Large intestine (tissue), 3 donors: Measurements from ENCODE around the gene RCOR3. TPM values are rescaled to one million over a fixed set of nuclear protein-coding genes. Genes with fewer than 3 reads are reported as not detected.

Source experiments
- DNase-seq, 2 donors: peaks; one replicate each; pipeline versions ENCODE4 v3.0.0 to v3.0.0-alpha.2; 2013
- H3K27ac ChIP-seq: one replicate; pipeline ENCODE4 v1.5.1; 2013; ENCODE audit warnings: low read length
- H3K27me3 ChIP-seq: 2 replicates; pipeline ENCODE4 v1.6.1; 2013; ENCODE audit warnings: low read length; ENCODE audit not compliant: control insufficient read depth, insufficient read depth
- H3K36me3 ChIP-seq: 2 replicates; pipeline ENCODE4 v1.6.1; 2013; ENCODE audit warnings: low read length; ENCODE audit not compliant: control insufficient read depth, insufficient read depth
- H3K4me1 ChIP-seq: one replicate; pipeline ENCODE4 v1.6.1; 2013; ENCODE audit warnings: low read length; ENCODE audit not compliant: control insufficient read depth, insufficient read depth
- H3K4me3 ChIP-seq: one replicate; pipeline ENCODE4 v1.5.1; 2013; ENCODE audit warnings: low read length
- H3K9me3 ChIP-seq: one replicate; pipeline ENCODE4 v1.6.1; 2013; ENCODE audit warnings: mild to moderate bottlenecking, low read depth, low read length, moderate library complexity; ENCODE audit not compliant: control insufficient read depth
- WGBS: methylation state at CpG from one replicate; pipeline ENCODE4 v1.1.5; 2013; ENCODE audit warnings: low lambda C conversion rate; ENCODE audit not compliant: insufficient coverage; 5-methylcytosine and 5-hydroxymethylcytosine counted together
- polyA plus RNA-seq: library from polyadenylated mRNA; unstranded; fragments of 120-200 nt; gene quantifications from one replicate; pipeline ENCODE4 v1.2.1, GENCODE V29; 2013

RCOR3 gene
- polyA plus RNA-seq, 1 donor = 70.0 TPM

- no peaks in the 10 kb centered on the region for H3K36me3 ChIP-seq
- H3K27ac ChIP-seq = no peak overlapping the region
- peaks cover 18% of the 10 kb centered on the region for H3K4me1 ChIP-seq
- H3K4me3 ChIP-seq = no peak overlapping the region
- no peak for DNase-seq
- no peaks in the 10 kb centered on the region for H3K27me3 ChIP-seq
- 100% methylated on average over 1 of the region's 3 CpGs for WGBS
- no peaks in the 10 kb centered on the region for H3K9me3 ChIP-seq
Measured at GRCh38 chr1:211331011-211331709, 72.0 kb downstream of the RCOR3 start.

- H3K36me3 ChIP-seq = no peaks in the 10 kb centered on the region
- peak in 1 of 2 donors; percentile 27 for DNase-seq
- H3K9me3 ChIP-seq = no peaks in the 10 kb centered on the region
- H3K27ac ChIP-seq = no peak overlapping the region
- no peaks in the 10 kb centered on the region for H3K27me3 ChIP-seq
- H3K4me3 ChIP-seq = no peak overlapping the region
- H3K4me1 ChIP-seq = peaks cover 17% of the 10 kb centered on the region
- WGBS = no CpG with 5 or more reads among the region's 3 CpGs
Measured at GRCh38 chr1:211332036-211332616, 73.0 kb downstream of the RCOR3 start.

- Histone ChIP-seq H3K27me3 (no peaks in the 10 kb centered on the region), H3K4me1 (peaks cover 17% of the 10 kb centered on the region), H3K36me3 (no peaks in the 10 kb centered on the region), H3K4me3 (no peak overlapping the region), H3K9me3 (no peaks in the 10 kb centered on the region), H3K27ac (no peak overlapping the region)
- WGBS = 100% methylated on average over 1 of the region's 2 CpGs
- DNase-seq = no peak
Measured at GRCh38 chr1:211332830-211333229, 73.7 kb downstream of the RCOR3 start.

- peak in 1 of 2 donors; percentile 55 for DNase-seq
- WGBS = no CpG with 5 or more reads among the region's 1 CpG
Measured at GRCh38 chr1:211333906-211334305, 74.7 kb downstream of the RCOR3 start.

GRCh38 chr1:211334986-211335385, 75.8 kb downstream of the RCOR3 start:
- Histone ChIP-seq H3K4me3 (no peak overlapping the region), H3K27me3 (no peaks in the 10 kb centered on the region), H3K36me3 (no peaks in the 10 kb centered on the region), H3K4me1 (peaks cover 13% of the 10 kb centered on the region), H3K9me3 (no peaks in the 10 kb centered on the region), H3K27ac (no peak overlapping the region)
- DNase-seq = no peak
- WGBS = 100% methylated on average over 1 of the region's 4 CpGs

More at GRCh38 chr1:211333906-211334305, 74.7 kb downstream of the RCOR3 start:
- H3K36me3 ChIP-seq = no peaks in the 10 kb centered on the region
- H3K27ac ChIP-seq = no peak overlapping the region
- H3K9me3 ChIP-seq = no peaks in the 10 kb centered on the region
- no peak overlapping the region for H3K4me3 ChIP-seq
- no peaks in the 10 kb centered on the region for H3K27me3 ChIP-seq
- H3K4me1 ChIP-seq = peaks cover 17% of the 10 kb centered on the region

- H3K4me1 ChIP-seq = peaks cover 13% of the 10 kb centered on the region
- H3K36me3 ChIP-seq = no peaks in the 10 kb centered on the region
- DNase-seq = peak in 1 of 2 donors; percentile 53
- H3K4me3 ChIP-seq = no peak overlapping the region
- WGBS = 67% methylated on average over 1 of the region's 3 CpGs
- H3K27me3 ChIP-seq = no peaks in the 10 kb centered on the region
- no peaks in the 10 kb centered on the region for H3K9me3 ChIP-seq
- H3K27ac ChIP-seq = peak overlapping the region; percentile 16
Measured at GRCh38 chr1:211335522-211336157, 76.5 kb downstream of the RCOR3 start.

- Histone ChIP-seq H3K4me3 (no peak overlapping the region), H3K27me3 (no peaks in the 10 kb centered on the region), H3K27ac (no peak overlapping the region), H3K36me3 (no peaks in the 10 kb centered on the region), H3K4me1 (peaks cover 16% of the 10 kb centered on the region), H3K9me3 (no peaks in the 10 kb centered on the region)
- DNase-seq = no peak
- WGBS = no CpG with 5 or more reads among the region's 3 CpGs
Measured at GRCh38 chr1:211336161-211336560, 77.0 kb downstream of the RCOR3 start.

- no peak for DNase-seq
- Histone ChIP-seq H3K27me3 (no peaks in the 10 kb centered on the region), H3K9me3 (no peaks in the 10 kb centered on the region), H3K36me3 (no peaks in the 10 kb centered on the region), H3K27ac (no peak overlapping the region), H3K4me3 (no peak overlapping the region), H3K4me1 (peaks cover 16% of the 10 kb centered on the region)
- no CpG with 5 or more reads among the region's 15 CpGs for WGBS
Measured at GRCh38 chr1:211336775-211337174, 77.6 kb downstream of the RCOR3 start.

- H3K9me3 ChIP-seq = no peaks in the 10 kb centered on the region
- H3K27ac ChIP-seq = no peak overlapping the region
- no peaks in the 10 kb centered on the region for H3K36me3 ChIP-seq
- no peak overlapping the region for H3K4me3 ChIP-seq
- no peaks in the 10 kb centered on the region for H3K27me3 ChIP-seq
- H3K4me1 ChIP-seq = peaks cover 13% of the 10 kb centered on the region
- WGBS = 100% methylated on average over 1 of the region's 7 CpGs
- no peak for DNase-seq
Measured at GRCh38 chr1:211337430-211338223, 78.5 kb downstream of the RCOR3 start.

- DNase-seq = no peak
- Histone ChIP-seq H3K4me3 (no peak overlapping the region), H3K4me1 (peaks cover 13% of the 10 kb centered on the region), H3K27ac (no peak overlapping the region), H3K36me3 (no peaks in the 10 kb centered on the region), H3K27me3 (no peaks in the 10 kb centered on the region), H3K9me3 (no peaks in the 10 kb centered on the region)
- 100% methylated on average over 1 of the region's 4 CpGs for WGBS
Measured at GRCh38 chr1:211338224-211338620, 79.1 kb downstream of the RCOR3 start.
